Astrocyte (in vitro differentiated cells and primary cell): ENCODE data around the gene GALT. TPM values are rescaled to one million over a fixed set of nuclear protein-coding genes. Genes with fewer than 3 reads are reported as not detected.

Experiments
- DNase-seq: peaks from one replicate; pipeline ENCODE4 v3.0.0-alpha.2; 2010; ENCODE audit warnings: low read depth
- FAIRE-seq: peaks from 2 replicates; lab custom pipeline; 2011; peaks lifted over from hg19 to GRCh38; lab: Jason Lieb, UNC
- H2AFZ ChIP-seq: 2 replicates; pipeline ENCODE4 v1.6.0; 2012; ENCODE audit warnings: low read depth, low read length, inconsistent platforms
- H3K27ac ChIP-seq: 2 replicates; pipeline ENCODE4 v1.5.1; 2011; ENCODE audit warnings: low read depth, low read length, inconsistent platforms
- H3K27me3 ChIP-seq: 2 replicates; pipeline ENCODE4 v1.6.0; 2011; ENCODE audit warnings: low read length, inconsistent platforms; ENCODE audit not compliant: insufficient read depth
- H3K36me3 ChIP-seq: 2 replicates; pipeline ENCODE4 v1.5.1; 2011; ENCODE audit warnings: low read length, inconsistent platforms; ENCODE audit not compliant: insufficient read depth
- H3K4me1 ChIP-seq: 2 replicates; pipeline ENCODE4 v1.5.1; 2011; ENCODE audit warnings: low read length, inconsistent platforms; ENCODE audit not compliant: insufficient read depth
- H3K4me2 ChIP-seq: 2 replicates; pipeline ENCODE4 v1.6.0; 2012; ENCODE audit warnings: low read length, inconsistent platforms
- H3K4me3 ChIP-seq: 2 replicates; pipeline ENCODE4 v1.5.1; 2011; ENCODE audit warnings: low read depth, mild to moderate bottlenecking, low read length, inconsistent platforms; ENCODE audit not compliant: insufficient read depth
- H3K79me2 ChIP-seq: 2 replicates; pipeline ENCODE4 v1.6.0; 2012; ENCODE audit warnings: mild to moderate bottlenecking, low read length, inconsistent platforms; ENCODE audit not compliant: insufficient read depth
- H3K9ac ChIP-seq: 2 replicates; pipeline ENCODE4 v1.6.0; 2012; ENCODE audit warnings: mild to moderate bottlenecking, low read length, inconsistent platforms
- H3K9me3 ChIP-seq: 2 replicates; pipeline ENCODE4 v1.5.1; 2012; ENCODE audit warnings: low read depth, mild to moderate bottlenecking, low read length, inconsistent platforms; ENCODE audit not compliant: insufficient read depth
- H4K20me1 ChIP-seq: 2 replicates; pipeline ENCODE4 v1.6.0; 2012; ENCODE audit warnings: low read length, inconsistent platforms; ENCODE audit not compliant: insufficient read depth
- H3K27ac Mint-ChIP-seq: one replicate; pipeline ENCODE4 v1.8.0; 2021; ENCODE audit warnings: mild to moderate bottlenecking, mixed read lengths; ENCODE audit not compliant: unreplicated experiment
- H3K27me3 Mint-ChIP-seq: one replicate; pipeline ENCODE4 v1.8.0; 2021; ENCODE audit warnings: low read depth, mixed read lengths; ENCODE audit not compliant: unreplicated experiment
- H3K36me3 Mint-ChIP-seq: one replicate; pipeline ENCODE4 v1.8.0; 2021; ENCODE audit warnings: low read depth, mixed read lengths; ENCODE audit not compliant: unreplicated experiment
- H3K4me1 Mint-ChIP-seq: one replicate; pipeline ENCODE4 v1.8.0; 2021; ENCODE audit warnings: low read depth, mixed read lengths; ENCODE audit not compliant: unreplicated experiment
- H3K4me3 Mint-ChIP-seq: one replicate; pipeline ENCODE4 v1.8.0; 2021; ENCODE audit warnings: mild to moderate bottlenecking, moderate library complexity, mixed read lengths; ENCODE audit not compliant: unreplicated experiment
- H3K9me3 Mint-ChIP-seq: one replicate; pipeline ENCODE4 v1.8.0; 2021; ENCODE audit warnings: mild to moderate bottlenecking, mixed read lengths; ENCODE audit not compliant: unreplicated experiment
- EZH2 ChIP-seq: IDR thresholded peaks from 2 replicates; pipeline ENCODE4 v1.6.1; 2012; ENCODE audit warnings: mild to moderate bottlenecking, low read length, inconsistent platforms; ENCODE audit not compliant: insufficient read depth
- total RNA-seq: library from RNA; stranded (reverse); gene quantifications from 2 replicates; pipeline ENCODE4 v1.2.1, GENCODE V29; 2021
- TF ChIP-seq, protein P1 (sequence below): IDR thresholded peaks from 2 replicates; pipeline ENCODE4 v1.5.1; 2011; ENCODE audit warnings: low read depth, mild to moderate bottlenecking, inconsistent platforms, low read length, moderate library complexity; ENCODE audit not compliant: insufficient read depth

GALT gene
- total RNA-seq, 1 donor from 2014 or later = 30.7 TPM

DNA sequence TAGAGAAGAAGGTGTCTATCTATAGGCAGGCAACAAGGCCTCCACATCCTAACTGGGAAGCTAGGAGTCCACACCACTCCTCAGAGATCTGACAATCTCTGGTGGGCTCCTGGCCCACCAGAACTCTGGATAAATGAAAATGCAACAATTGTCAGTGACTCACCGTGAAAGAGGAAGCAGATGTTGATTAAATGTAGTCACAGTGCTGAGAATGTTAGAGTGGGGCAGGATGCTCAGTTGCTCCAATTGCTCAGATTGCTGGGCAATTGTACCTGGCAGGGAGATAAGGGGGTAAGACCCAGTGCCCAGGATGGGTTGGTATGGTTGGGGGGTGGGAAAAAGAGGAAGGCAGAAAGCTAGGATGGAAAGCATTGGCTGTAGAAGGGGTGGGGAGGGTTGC is 40.3 kb downstream of the GALT start:
- H3K27ac Mint-ChIP-seq = no peak overlapping the region
- H3K4me1 Mint-ChIP-seq = no peaks in the 10 kb centered on the region
- DNase-seq (no peak), FAIRE-seq (no peak)
- H3K4me2 ChIP-seq = no peak overlapping the region
- peaks cover 8% of the 10 kb centered on the region for H3K9me3 Mint-ChIP-seq
- H2AFZ ChIP-seq = no peak overlapping the region
- H4K20me1 ChIP-seq = no peaks in the 10 kb centered on the region
- H3K4me3 ChIP-seq = no peak overlapping the region
- H3K4me1 ChIP-seq = no peaks in the 10 kb centered on the region
- peaks cover 23% of the 10 kb centered on the region for H3K27me3 Mint-ChIP-seq
- H3K9ac ChIP-seq = no peak overlapping the region
- H3K27me3 ChIP-seq = no peaks in the 10 kb centered on the region
- H3K4me3 Mint-ChIP-seq = no peak overlapping the region
- no peaks in the 10 kb centered on the region for H3K36me3 ChIP-seq
- no peak overlapping the region for H3K27ac ChIP-seq
- no peak for TF ChIP-seq EZH2
- TF ChIP-seq, protein P1, sequence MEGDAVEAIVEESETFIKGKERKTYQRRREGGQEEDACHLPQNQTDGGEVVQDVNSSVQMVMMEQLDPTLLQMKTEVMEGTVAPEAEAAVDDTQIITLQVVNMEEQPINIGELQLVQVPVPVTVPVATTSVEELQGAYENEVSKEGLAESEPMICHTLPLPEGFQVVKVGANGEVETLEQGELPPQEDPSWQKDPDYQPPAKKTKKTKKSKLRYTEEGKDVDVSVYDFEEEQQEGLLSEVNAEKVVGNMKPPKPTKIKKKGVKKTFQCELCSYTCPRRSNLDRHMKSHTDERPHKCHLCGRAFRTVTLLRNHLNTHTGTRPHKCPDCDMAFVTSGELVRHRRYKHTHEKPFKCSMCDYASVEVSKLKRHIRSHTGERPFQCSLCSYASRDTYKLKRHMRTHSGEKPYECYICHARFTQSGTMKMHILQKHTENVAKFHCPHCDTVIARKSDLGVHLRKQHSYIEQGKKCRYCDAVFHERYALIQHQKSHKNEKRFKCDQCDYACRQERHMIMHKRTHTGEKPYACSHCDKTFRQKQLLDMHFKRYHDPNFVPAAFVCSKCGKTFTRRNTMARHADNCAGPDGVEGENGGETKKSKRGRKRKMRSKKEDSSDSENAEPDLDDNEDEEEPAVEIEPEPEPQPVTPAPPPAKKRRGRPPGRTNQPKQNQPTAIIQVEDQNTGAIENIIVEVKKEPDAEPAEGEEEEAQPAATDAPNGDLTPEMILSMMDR = no peak
- H3K9me3 ChIP-seq = no peaks in the 10 kb centered on the region
- peaks cover 24% of the 10 kb centered on the region for H3K36me3 Mint-ChIP-seq
- H3K79me2 ChIP-seq = no peaks in the 10 kb centered on the region

- DNase-seq = no peak
- Mint-ChIP-seq H3K4me1 (no peaks in the 10 kb centered on the region), H3K4me3 (no peak overlapping the region), H3K27ac (no peak overlapping the region), H3K9me3 (peaks cover 8% of the 10 kb centered on the region), H3K36me3 (peaks cover 21% of the 10 kb centered on the region), H3K27me3 (peaks cover 23% of the 10 kb centered on the region)
- no peaks in the 10 kb centered on the region for H3K9me3 ChIP-seq
- no peak overlapping the region for H3K27ac ChIP-seq
- no peaks in the 10 kb centered on the region for H3K36me3 ChIP-seq
- no peak overlapping the region for H3K4me3 ChIP-seq
- no peaks in the 10 kb centered on the region for H3K79me2 ChIP-seq
- no peak overlapping the region for H3K9ac ChIP-seq
- H3K4me2 ChIP-seq = no peak overlapping the region
- no peaks in the 10 kb centered on the region for H3K4me1 ChIP-seq
- peaks cover 2% of the 10 kb centered on the region for H3K27me3 ChIP-seq
- H2AFZ ChIP-seq = no peak overlapping the region
- FAIRE-seq = no peak
- H4K20me1 ChIP-seq = no peaks in the 10 kb centered on the region
- TF ChIP-seq, protein P1 = no peak
- TF ChIP-seq EZH2 = no peak
These were observed 41.0 kb downstream of the GALT start for GRCh38 chr9:34687276-34688030.
